SK-N-SH (cell line): ENCODE measurements around the gene EDIL3. TPM values are rescaled to one million over a fixed set of nuclear protein-coding genes. Genes with fewer than 3 reads are reported as not detected.
A peak's percentile ranks its signal among the peaks of the same experiment; 100 is the strongest.

Experiments used
- CTCF ChIA-PET: fragments of 300-600, 350-600 bp; formaldehyde crosslinking; extraction: SDS; loops from one replicate; lab custom pipeline; 2021; lab: Yijun Ruan, JAX
- POLR2A ChIA-PET: fragments of 350-600 bp; sonication (Branson Sonifier 250); formaldehyde crosslinking; extraction: SDS; loops from one replicate; lab custom pipeline; 2020; ENCODE audit warnings: antibody characterized with exemption, inconsistent platforms; lab: Yijun Ruan, JAX
- DNase-seq: peaks from one replicate; pipeline ENCODE4 v3.0.0; 2012
- H2AFZ ChIP-seq: fragments of 200-600 bp; sonication (generic); 2 replicates; pipeline ENCODE4 v1.8.1; 2016; ENCODE audit warnings: antibody characterized with exemption, mild to moderate bottlenecking, low read depth
- H3F3A ChIP-seq: fragments of 200-600 bp; sonication (generic); replicated peaks from 2 replicates; pipeline ENCODE3; 2016; ENCODE audit warnings: antibody characterized with exemption, mild to moderate bottlenecking; ENCODE audit not compliant: insufficient read depth
- H3K27ac ChIP-seq, 2 experiments: fragments of 200-500 bp in 1 of 2; fragments of 200-600 bp in 1 of 2; sonication (Bioruptor generic) in 1 of 2; sonication (generic), shearing (Covaris generic) in 1 of 2; 2 replicates each; pipeline versions ENCODE4 v1.5.1 to v1.6.1; 2014 to 2016; ENCODE audit warnings: low read depth in 2 of 2, inconsistent platforms in 1 of 2, low read length in 1 of 2, mild to moderate bottlenecking in 1 of 2, mixed read lengths in 1 of 2
- H3K27me3 ChIP-seq: fragments of 200-600 bp; sonication (generic), shearing (Covaris generic); 2 replicates; pipeline ENCODE4 v1.6.1; 2016; ENCODE audit warnings: mixed run types; ENCODE audit not compliant: insufficient read depth
- H3K36me3 ChIP-seq, 2 experiments: fragments of 200-500 bp in 1 of 2; fragments of 200-600 bp in 1 of 2; sonication (Bioruptor generic) in 1 of 2; sonication (generic) in 1 of 2; replicated peaks in 1 of 2; 2 replicates each; pipeline versions ENCODE3 to v1.5.1; 2014 to 2016; ENCODE audit warnings: low read length in 1 of 2, mild to moderate bottlenecking in 1 of 2; ENCODE audit not compliant: insufficient read depth in 2 of 2, control insufficient read depth in 1 of 2
- H3K4me1 ChIP-seq, 2 experiments: fragments of 200-500 bp in 1 of 2; fragments of 200-600 bp in 1 of 2; sonication (Bioruptor generic) in 1 of 2; sonication (generic), shearing (Covaris generic) in 1 of 2; 2 replicates each; pipeline versions ENCODE4 v1.5.1 to v1.6.1; 2014 to 2016; ENCODE audit warnings: low read depth in 1 of 2, low read length in 1 of 2, mixed run types in 1 of 2; ENCODE audit not compliant: insufficient read depth in 2 of 2, control insufficient read depth in 1 of 2
- H3K4me2 ChIP-seq: fragments of 200-600 bp; sonication (generic), shearing (Covaris generic); 2 replicates; pipeline ENCODE4 v1.6.1; 2017; ENCODE audit warnings: mixed run types
- H3K4me3 ChIP-seq, 2 experiments: fragments of 200-500 bp in 1 of 2; fragments of 200-600 bp in 1 of 2; sonication (Bioruptor generic) in 1 of 2; sonication (generic), shearing (Covaris generic) in 1 of 2; 2 replicates each; pipeline versions ENCODE4 v1.5.1 to v1.8.1; 2014 to 2016; ENCODE audit warnings: low read depth in 2 of 2, inconsistent platforms in 1 of 2, low read length in 1 of 2, mild to moderate bottlenecking in 1 of 2, mixed read lengths in 1 of 2, moderate library complexity in 1 of 2
- H3K79me2 ChIP-seq: fragments of 200-600 bp; sonication (generic); 2 replicates; pipeline ENCODE4 v1.8.1; 2017; ENCODE audit warnings: mild to moderate bottlenecking; ENCODE audit not compliant: insufficient read depth
- H3K9ac ChIP-seq: fragments of 200-600 bp; sonication (generic); 2 replicates; pipeline ENCODE4 v1.6.1; 2017; ENCODE audit warnings: mixed run types
- H3K9me2 ChIP-seq: fragments of 200-600 bp; sonication (generic); 2 replicates; pipeline ENCODE4 v1.6.1; 2017; ENCODE audit warnings: mixed run types
- H3K9me3 ChIP-seq: fragments of 200-600 bp; sonication (generic); 2 replicates; pipeline ENCODE4 v1.6.1; 2017; ENCODE audit warnings: mixed run types, mild to moderate bottlenecking, moderate library complexity
- H4K20me1 ChIP-seq: fragments of 200-600 bp; sonication (generic); 2 replicates; pipeline ENCODE4 v1.6.1; 2017; ENCODE audit warnings: mild to moderate bottlenecking, mixed run types; ENCODE audit not compliant: insufficient read depth
- FOXJ3 ChIP-seq: sonication (generic); formaldehyde crosslinking; IDR thresholded peaks from 2 replicates; pipeline ENCODE4 v1.5.1; 2020; ENCODE audit warnings: mild to moderate bottlenecking, missing genetic modification reagents
- FOXM1 ChIP-seq: IDR thresholded peaks from 2 replicates; pipeline ENCODE4 v1.4.0; 2012; ENCODE audit warnings: low read depth, mild to moderate bottlenecking
- GATA2 ChIP-seq: sonication (generic); formaldehyde crosslinking; IDR thresholded peaks from 2 replicates; pipeline ENCODE4 v1.5.0; 2020; ENCODE audit warnings: mild to moderate bottlenecking, missing genetic modification reagents
- JUND ChIP-seq: IDR thresholded peaks from 2 replicates; pipeline ENCODE4 v1.4.0; 2012
- MEF2A ChIP-seq: IDR thresholded peaks from 2 replicates; pipeline ENCODE4 v1.4.0; 2012; ENCODE audit warnings: low read depth, borderline replicate concordance
- RAD21 ChIP-seq: IDR thresholded peaks from 2 replicates; pipeline ENCODE4 v1.6.1; 2012; ENCODE audit warnings: mild to moderate bottlenecking, low read length
- SIN3A ChIP-seq: IDR thresholded peaks from 2 replicates; pipeline ENCODE4 v1.6.1; 2012; ENCODE audit warnings: low read depth, mild to moderate bottlenecking, low read length, moderate library complexity, borderline replicate concordance
- SMC3 ChIP-seq: IDR thresholded peaks from 2 replicates; pipeline ENCODE4 v1.6.1; 2012; ENCODE audit warnings: low read depth, low read length, improper control_type of control experiment
- TCF12 ChIP-seq: IDR thresholded peaks from 2 replicates; pipeline ENCODE4 v1.4.0; 2012
- YY1 ChIP-seq: IDR thresholded peaks from 2 replicates; pipeline ENCODE4 v1.4.0; 2012; ENCODE audit warnings: low read depth, mild to moderate bottlenecking
- WGBS: methylation state at CpG from one replicate; pipeline ENCODE4 v1.1.6; 2017; ENCODE audit warnings: low lambda C conversion rate; 5-methylcytosine and 5-hydroxymethylcytosine counted together
- polyA plus RNA-seq, 3 experiments: library from polyadenylated mRNA; depleted of rRNA; stranded (reverse); fragments of >200 nt; gene quantifications; 2 replicates each; pipeline ENCODE4 v1.2.3, GENCODE V29; 2012
- TF ChIP-seq, protein P1 (sequence below): fragments of 200-600 bp; sonication (generic); IDR thresholded peaks from 2 replicates; pipeline ENCODE4 v1.6.1; 2017; ENCODE audit warnings: antibody characterized with exemption, mild to moderate bottlenecking, moderate library complexity
- TF ChIP-seq, protein P2 (sequence below): IDR thresholded peaks from 2 replicates; pipeline ENCODE4 v1.4.0; 2012; ENCODE audit warnings: low read depth, borderline replicate concordance
- TF ChIP-seq, protein P3 (sequence below): IDR thresholded peaks from 2 replicates; pipeline ENCODE4 v1.6.1; 2012; ENCODE audit warnings: mild to moderate bottlenecking, low read depth, low read length, moderate library complexity
- TF ChIP-seq, protein P4 (sequence below): IDR thresholded peaks from 2 replicates; pipeline ENCODE4 v1.4.0; 2012; ENCODE audit warnings: low read depth, borderline replicate concordance

EDIL3 gene
- polyA plus RNA-seq, 1 of the 3 experiments (the other 2 are of a cell fraction): 51.5 TPM

DNA sequence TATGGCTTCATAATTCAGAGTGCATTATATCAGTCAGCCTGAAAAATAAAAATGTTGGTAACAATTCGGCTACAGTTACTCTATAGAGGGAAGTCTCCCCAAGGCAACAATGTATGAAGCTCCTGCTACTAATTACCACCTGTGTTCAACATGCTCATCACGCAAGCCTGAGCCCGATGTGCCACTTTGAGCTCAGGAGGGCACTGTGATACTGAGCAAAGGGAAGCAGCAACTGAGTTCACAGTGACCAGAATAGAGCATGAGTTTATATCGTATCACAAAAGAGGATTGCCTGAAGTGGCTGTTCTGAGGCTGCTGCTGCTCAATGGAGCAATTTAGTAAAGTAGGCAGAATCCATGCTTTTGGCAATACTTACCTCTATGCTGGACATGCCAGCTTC, 462.0 kb downstream of the EDIL3 start:
- Histone ChIP-seq H3K4me3 (no peak overlapping the region), H3F3A (peaks cover 45% of the 10 kb centered on the region), H3K27me3 (no peaks in the 10 kb centered on the region), H3K9ac (no peak overlapping the region), H3K36me3 (no peaks in the 10 kb centered on the region), H3K27ac (peak overlapping the region; percentile 89 to 94; a peak in 3 of 4 replicates), H3K79me2 (no peaks in the 10 kb centered on the region), H3K4me1 (peaks cover 24 to 31% of the 10 kb centered on the region in 2 experiments; a peak in 3 of 4 replicates), H3K9me3 (no peaks in the 10 kb centered on the region), H3K9me2 (no peaks in the 10 kb centered on the region), H3K4me2 (no peak overlapping the region), H2AFZ (no peak overlapping the region), H4K20me1 (no peaks in the 10 kb centered on the region)
- no peak for DNase-seq
- TF ChIP-seq, protein P1, sequence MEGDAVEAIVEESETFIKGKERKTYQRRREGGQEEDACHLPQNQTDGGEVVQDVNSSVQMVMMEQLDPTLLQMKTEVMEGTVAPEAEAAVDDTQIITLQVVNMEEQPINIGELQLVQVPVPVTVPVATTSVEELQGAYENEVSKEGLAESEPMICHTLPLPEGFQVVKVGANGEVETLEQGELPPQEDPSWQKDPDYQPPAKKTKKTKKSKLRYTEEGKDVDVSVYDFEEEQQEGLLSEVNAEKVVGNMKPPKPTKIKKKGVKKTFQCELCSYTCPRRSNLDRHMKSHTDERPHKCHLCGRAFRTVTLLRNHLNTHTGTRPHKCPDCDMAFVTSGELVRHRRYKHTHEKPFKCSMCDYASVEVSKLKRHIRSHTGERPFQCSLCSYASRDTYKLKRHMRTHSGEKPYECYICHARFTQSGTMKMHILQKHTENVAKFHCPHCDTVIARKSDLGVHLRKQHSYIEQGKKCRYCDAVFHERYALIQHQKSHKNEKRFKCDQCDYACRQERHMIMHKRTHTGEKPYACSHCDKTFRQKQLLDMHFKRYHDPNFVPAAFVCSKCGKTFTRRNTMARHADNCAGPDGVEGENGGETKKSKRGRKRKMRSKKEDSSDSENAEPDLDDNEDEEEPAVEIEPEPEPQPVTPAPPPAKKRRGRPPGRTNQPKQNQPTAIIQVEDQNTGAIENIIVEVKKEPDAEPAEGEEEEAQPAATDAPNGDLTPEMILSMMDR: no peak
- TF ChIP-seq FOXJ3 (CRISPR knock-in tag): no peak
- TF ChIP-seq SIN3A: no peak
- peak; percentile 44 for TF ChIP-seq RAD21
- TF ChIP-seq SMC3: no peak
- TF ChIP-seq, protein P2, sequence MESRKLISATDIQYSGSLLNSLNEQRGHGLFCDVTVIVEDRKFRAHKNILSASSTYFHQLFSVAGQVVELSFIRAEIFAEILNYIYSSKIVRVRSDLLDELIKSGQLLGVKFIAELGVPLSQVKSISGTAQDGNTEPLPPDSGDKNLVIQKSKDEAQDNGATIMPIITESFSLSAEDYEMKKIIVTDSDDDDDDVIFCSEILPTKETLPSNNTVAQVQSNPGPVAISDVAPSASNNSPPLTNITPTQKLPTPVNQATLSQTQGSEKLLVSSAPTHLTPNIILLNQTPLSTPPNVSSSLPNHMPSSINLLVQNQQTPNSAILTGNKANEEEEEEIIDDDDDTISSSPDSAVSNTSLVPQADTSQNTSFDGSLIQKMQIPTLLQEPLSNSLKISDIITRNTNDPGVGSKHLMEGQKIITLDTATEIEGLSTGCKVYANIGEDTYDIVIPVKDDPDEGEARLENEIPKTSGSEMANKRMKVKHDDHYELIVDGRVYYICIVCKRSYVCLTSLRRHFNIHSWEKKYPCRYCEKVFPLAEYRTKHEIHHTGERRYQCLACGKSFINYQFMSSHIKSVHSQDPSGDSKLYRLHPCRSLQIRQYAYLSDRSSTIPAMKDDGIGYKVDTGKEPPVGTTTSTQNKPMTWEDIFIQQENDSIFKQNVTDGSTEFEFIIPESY: no peak
- ChIA-PET POLR2A (no interaction called here), CTCF (interaction anchor here (1.2 kb wide), 1 partner anchor 200 kb away, joined by 4 read pairs; no protein-coding TSS in a partner anchor)
- WGBS: 86% methylated on average over 4 of the region's 4 CpGs

DNA sequence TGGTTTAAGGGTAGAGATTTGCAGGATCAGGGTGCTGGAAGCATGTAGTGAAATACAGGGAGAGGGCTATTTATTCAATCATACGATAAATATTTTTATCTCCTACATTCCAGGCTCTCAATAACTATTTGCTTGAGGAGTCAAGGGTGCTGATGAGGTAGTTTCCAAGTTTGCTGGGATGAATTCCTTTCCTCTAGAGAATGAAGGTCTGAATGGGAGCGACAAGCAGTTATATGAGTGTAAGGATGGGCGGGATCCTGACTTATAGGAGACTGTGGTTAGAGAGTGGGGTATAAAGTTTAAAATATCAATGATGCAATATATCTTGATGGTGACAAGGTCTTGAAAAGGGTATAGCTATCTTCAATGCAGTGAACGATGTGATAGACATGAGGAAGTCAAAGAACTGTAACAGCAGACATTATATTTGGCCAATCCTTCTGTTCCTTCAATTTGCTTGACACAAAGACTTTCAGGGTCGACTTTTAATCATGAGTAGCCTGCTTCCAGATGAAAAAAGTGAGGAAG, 462.9 kb downstream of the EDIL3 start:
- CTCF ChIA-PET: interaction anchor here (1.2 kb wide), 1 partner anchor 199 kb away, joined by 4 read pairs; no protein-coding TSS in a partner anchor
- 86% methylated on average over 5 of the region's 5 CpGs for WGBS

More for the DNA sequence above, 462.9 kb downstream of the EDIL3 start:
- Histone ChIP-seq H4K20me1 (no peaks in the 10 kb centered on the region), H3K27ac (peak overlapping the region in 1 of 2 experiments; percentile 94; a peak in 1 of 4 replicates), H3K9ac (no peak overlapping the region), H3K27me3 (no peaks in the 10 kb centered on the region), H3K36me3 (no peaks in the 10 kb centered on the region), H3F3A (peaks cover 38% of the 10 kb centered on the region), H3K79me2 (no peaks in the 10 kb centered on the region), H3K4me1 (peaks cover 24 to 37% of the 10 kb centered on the region in 2 experiments; a peak in 3 of 4 replicates), H2AFZ (no peak overlapping the region), H3K9me3 (no peaks in the 10 kb centered on the region), H3K4me2 (no peak overlapping the region), H3K4me3 (no peak overlapping the region), H3K9me2 (no peaks in the 10 kb centered on the region)
- TF ChIP-seq, protein P1: no peak
- TF ChIP-seq, protein P3, sequence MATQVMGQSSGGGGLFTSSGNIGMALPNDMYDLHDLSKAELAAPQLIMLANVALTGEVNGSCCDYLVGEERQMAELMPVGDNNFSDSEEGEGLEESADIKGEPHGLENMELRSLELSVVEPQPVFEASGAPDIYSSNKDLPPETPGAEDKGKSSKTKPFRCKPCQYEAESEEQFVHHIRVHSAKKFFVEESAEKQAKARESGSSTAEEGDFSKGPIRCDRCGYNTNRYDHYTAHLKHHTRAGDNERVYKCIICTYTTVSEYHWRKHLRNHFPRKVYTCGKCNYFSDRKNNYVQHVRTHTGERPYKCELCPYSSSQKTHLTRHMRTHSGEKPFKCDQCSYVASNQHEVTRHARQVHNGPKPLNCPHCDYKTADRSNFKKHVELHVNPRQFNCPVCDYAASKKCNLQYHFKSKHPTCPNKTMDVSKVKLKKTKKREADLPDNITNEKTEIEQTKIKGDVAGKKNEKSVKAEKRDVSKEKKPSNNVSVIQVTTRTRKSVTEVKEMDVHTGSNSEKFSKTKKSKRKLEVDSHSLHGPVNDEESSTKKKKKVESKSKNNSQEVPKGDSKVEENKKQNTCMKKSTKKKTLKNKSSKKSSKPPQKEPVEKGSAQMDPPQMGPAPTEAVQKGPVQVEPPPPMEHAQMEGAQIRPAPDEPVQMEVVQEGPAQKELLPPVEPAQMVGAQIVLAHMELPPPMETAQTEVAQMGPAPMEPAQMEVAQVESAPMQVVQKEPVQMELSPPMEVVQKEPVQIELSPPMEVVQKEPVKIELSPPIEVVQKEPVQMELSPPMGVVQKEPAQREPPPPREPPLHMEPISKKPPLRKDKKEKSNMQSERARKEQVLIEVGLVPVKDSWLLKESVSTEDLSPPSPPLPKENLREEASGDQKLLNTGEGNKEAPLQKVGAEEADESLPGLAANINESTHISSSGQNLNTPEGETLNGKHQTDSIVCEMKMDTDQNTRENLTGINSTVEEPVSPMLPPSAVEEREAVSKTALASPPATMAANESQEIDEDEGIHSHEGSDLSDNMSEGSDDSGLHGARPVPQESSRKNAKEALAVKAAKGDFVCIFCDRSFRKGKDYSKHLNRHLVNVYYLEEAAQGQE: no peak
- no peak for TF ChIP-seq GATA2 (CRISPR knock-in tag)
- TF ChIP-seq JUND: no peak
- no peak for TF ChIP-seq YY1
- TF ChIP-seq TCF12: no peak
- TF ChIP-seq FOXM1: no peak
- TF ChIP-seq MEF2A: no peak
- TF ChIP-seq, protein P4, sequence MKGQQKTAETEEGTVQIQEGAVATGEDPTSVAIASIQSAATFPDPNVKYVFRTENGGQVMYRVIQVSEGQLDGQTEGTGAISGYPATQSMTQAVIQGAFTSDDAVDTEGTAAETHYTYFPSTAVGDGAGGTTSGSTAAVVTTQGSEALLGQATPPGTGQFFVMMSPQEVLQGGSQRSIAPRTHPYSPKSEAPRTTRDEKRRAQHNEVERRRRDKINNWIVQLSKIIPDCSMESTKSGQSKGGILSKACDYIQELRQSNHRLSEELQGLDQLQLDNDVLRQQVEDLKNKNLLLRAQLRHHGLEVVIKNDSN: no peak
- DNase-seq: no peak
- POLR2A ChIA-PET: no interaction called here
